ENCODE results near the gene NRDC.

The NRDC gene

GRCh38 chr1:51922040-51922439, 43.5 kb upstream of the NRDC start:
- Histone ChIP-seq H3K4me3 (ENCODE audit: low read depth, low read length) (no peak overlapping the region), H3K9ac (no peak overlapping the region), H3K27me3 (ENCODE audit: control insufficient read depth, insufficient read depth, low read length) (no peaks in the 10 kb centered on the region), H3K36me3 (ENCODE audit: control insufficient read depth, insufficient read depth, low read length) (no peaks in the 10 kb centered on the region), H3K4me2 (ENCODE audit: low read length) (no peak overlapping the region), H3K9me3 (ENCODE audit: control insufficient read depth, low read length) (no peaks in the 10 kb centered on the region), H3K79me2 (no peaks in the 10 kb centered on the region), H2AFZ (no peak overlapping the region), H3K27ac (no peak overlapping the region), H3K4me1 (no peaks in the 10 kb centered on the region)
- no peak for TF ChIP-seq CTCF (IDR thresholded peaks at IDR 0.05)

- no peak overlapping the region for H3K9ac ChIP-seq
- H3K79me2 ChIP-seq, result no peaks in the 10 kb centered on the region
- H3K4me3 ChIP-seq (ENCODE audit: low read depth, low read length), result no peak overlapping the region
- no peak overlapping the region for H2AFZ ChIP-seq
- no peak for TF ChIP-seq CTCF (IDR thresholded peaks at IDR 0.05)
- no peak overlapping the region for H3K27ac ChIP-seq
- H3K4me1 ChIP-seq, result no peaks in the 10 kb centered on the region
- H3K4me2 ChIP-seq (ENCODE audit: low read length), result no peak overlapping the region
- no peaks in the 10 kb centered on the region for H3K36me3 ChIP-seq (ENCODE audit: control insufficient read depth, insufficient read depth, low read length)
- H3K27me3 ChIP-seq (ENCODE audit: control insufficient read depth, insufficient read depth, low read length), result no peaks in the 10 kb centered on the region
- H3K9me3 ChIP-seq (ENCODE audit: control insufficient read depth, low read length), result no peaks in the 10 kb centered on the region
These were observed 41.6 kb upstream of the NRDC start for GRCh38 chr1:51920130-51920529.

- no peaks in the 10 kb centered on the region for H3K9me3 ChIP-seq (ENCODE audit: control insufficient read depth, low read length)
- H3K9ac ChIP-seq, result no peak overlapping the region
- H3K36me3 ChIP-seq (ENCODE audit: control insufficient read depth, insufficient read depth, low read length), result no peaks in the 10 kb centered on the region
- H3K4me2 ChIP-seq (ENCODE audit: low read length), result no peak overlapping the region
- no peak overlapping the region for H3K27ac ChIP-seq
- H3K27me3 ChIP-seq (ENCODE audit: control insufficient read depth, insufficient read depth, low read length), result no peaks in the 10 kb centered on the region
- H3K4me1 ChIP-seq, result no peaks in the 10 kb centered on the region
- TF ChIP-seq CTCF (IDR thresholded peaks at IDR 0.05), result no peak
- H3K79me2 ChIP-seq, result no peaks in the 10 kb centered on the region
- H2AFZ ChIP-seq, result no peak overlapping the region
- H3K4me3 ChIP-seq (ENCODE audit: low read depth, low read length), result no peak overlapping the region
These were observed 41.2 kb upstream of the NRDC start for GRCh38 chr1:51919684-51920083.

GRCh38 chr1:51916587-51917405, 38.3 kb upstream of the NRDC start:
- no peaks in the 10 kb centered on the region for H3K36me3 ChIP-seq (ENCODE audit: control insufficient read depth, insufficient read depth, low read length)
- H3K9ac ChIP-seq, result no peak overlapping the region
- no peaks in the 10 kb centered on the region for H3K27me3 ChIP-seq (ENCODE audit: control insufficient read depth, insufficient read depth, low read length)
- no peaks in the 10 kb centered on the region for H3K9me3 ChIP-seq (ENCODE audit: control insufficient read depth, low read length)
- no peak overlapping the region for H3K4me3 ChIP-seq (ENCODE audit: low read depth, low read length)
- no peak overlapping the region for H3K27ac ChIP-seq
- no peak overlapping the region for H2AFZ ChIP-seq
- H3K79me2 ChIP-seq, result no peaks in the 10 kb centered on the region
- no peaks in the 10 kb centered on the region for H3K4me1 ChIP-seq
- H3K4me2 ChIP-seq (ENCODE audit: low read length), result no peak overlapping the region
- TF ChIP-seq CTCF (IDR thresholded peaks at IDR 0.05), result no peak

GRCh38 chr1:51915951-51916350, 37.4 kb upstream of the NRDC start:
- Histone ChIP-seq H3K9me3 (ENCODE audit: control insufficient read depth, low read length) (no peaks in the 10 kb centered on the region), H3K36me3 (ENCODE audit: control insufficient read depth, insufficient read depth, low read length) (no peaks in the 10 kb centered on the region), H3K4me3 (ENCODE audit: low read depth, low read length) (no peak overlapping the region), H3K79me2 (no peaks in the 10 kb centered on the region), H3K27ac (no peak overlapping the region), H3K4me1 (no peaks in the 10 kb centered on the region), H2AFZ (no peak overlapping the region), H3K9ac (no peak overlapping the region), H3K27me3 (ENCODE audit: control insufficient read depth, insufficient read depth, low read length) (no peaks in the 10 kb centered on the region), H3K4me2 (ENCODE audit: low read length) (no peak overlapping the region)
- no peak for TF ChIP-seq CTCF (IDR thresholded peaks at IDR 0.05)
